Urothelium cell line (cell line): ENCODE results near the gene RRP1.

ENCODE experiments used
- DNase-seq: peaks from one replicate; pipeline ENCODE4 v3.0.0; 2011; ENCODE audit warnings: low spot score, mixed read lengths
- FAIRE-seq: peaks from 2 replicates; lab custom pipeline; 2011; peaks lifted over from hg19 to GRCh38; lab: Jason Lieb, UNC

The RRP1 gene

DNA sequence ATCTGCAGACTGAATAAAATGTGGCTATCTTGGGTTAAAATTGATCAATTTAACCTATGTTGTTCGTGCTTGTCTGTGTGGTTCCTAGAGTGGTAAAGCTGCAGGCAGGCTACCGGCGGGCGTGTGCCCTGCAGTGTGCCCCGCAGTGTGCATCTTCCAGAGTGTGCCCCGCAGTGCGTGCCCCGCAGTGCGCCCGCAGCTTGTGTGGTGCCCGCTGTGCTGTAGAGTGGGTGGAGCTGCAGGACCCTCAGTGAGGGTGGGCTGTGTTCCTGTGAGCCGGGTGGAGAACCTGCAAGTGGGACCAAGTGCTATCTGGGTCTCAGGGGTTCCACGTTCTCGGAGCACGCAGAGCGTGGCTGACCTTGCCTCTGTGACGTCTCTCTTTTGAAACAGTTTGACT is 10.7 kb downstream of the RRP1 start:
- DNase-seq (no peak), FAIRE-seq (no peak)

DNA sequence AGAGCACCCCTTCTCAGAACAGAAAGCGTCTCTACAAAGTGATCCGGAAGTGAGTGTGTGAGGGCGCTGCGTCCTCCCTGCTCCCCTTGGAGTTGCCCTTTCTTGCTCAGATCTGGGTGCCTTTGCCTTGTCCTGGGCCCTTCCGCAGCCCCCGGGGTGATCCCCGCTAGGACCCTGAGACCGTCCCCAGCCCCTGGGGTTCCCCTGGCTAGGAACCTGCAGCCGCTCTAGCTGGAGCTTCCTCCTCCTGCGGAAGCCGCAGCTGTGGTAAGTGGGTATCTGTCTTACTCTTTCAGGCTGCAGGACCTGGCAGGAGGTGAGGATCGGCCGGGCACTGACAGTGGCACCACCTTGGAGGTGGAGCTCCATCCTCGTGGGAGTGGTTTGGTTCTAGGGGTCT is 11.2 kb downstream of the RRP1 start:
- FAIRE-seq (no peak), DNase-seq (no peak)

DNA sequence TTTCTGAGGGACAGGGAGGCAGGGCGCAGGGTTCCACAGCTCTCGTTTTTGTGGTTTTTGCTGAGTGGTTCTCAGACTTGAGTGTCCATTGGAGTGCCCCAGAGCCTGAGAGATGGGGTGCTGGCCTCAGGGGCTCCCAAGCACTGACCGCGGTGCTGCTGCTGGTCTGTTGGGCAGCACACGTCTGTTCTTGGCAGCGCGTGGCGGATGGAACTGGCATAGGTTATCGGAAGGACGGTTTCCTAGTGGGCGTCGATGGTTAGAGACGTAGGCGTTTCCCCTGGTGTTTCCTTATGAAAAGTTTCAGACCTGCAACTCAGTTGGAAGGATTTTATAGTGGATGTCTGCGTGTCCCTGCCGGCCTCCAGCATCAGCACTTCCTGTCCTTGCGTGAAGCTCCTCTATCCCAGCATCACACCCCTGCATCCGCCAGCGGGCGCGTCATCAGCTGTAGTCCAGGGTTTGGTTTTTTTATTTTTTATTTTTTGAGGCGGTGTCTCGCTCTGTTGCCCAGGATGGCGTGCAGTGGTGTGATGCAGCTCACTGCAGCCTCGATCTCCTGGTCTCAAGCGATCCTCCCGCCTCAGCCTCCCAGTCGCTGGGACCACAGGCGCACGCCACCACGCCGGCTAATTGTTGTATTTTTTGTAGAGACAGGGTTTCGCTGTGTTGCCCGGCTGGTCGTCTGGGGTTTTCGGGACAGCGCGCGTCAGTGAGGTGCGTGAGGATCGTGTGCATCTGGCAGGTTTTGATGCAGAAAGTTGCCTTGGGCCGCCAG is 11.8 kb downstream of the RRP1 start:
- DNase-seq (no peak), FAIRE-seq (no peak)

DNA sequence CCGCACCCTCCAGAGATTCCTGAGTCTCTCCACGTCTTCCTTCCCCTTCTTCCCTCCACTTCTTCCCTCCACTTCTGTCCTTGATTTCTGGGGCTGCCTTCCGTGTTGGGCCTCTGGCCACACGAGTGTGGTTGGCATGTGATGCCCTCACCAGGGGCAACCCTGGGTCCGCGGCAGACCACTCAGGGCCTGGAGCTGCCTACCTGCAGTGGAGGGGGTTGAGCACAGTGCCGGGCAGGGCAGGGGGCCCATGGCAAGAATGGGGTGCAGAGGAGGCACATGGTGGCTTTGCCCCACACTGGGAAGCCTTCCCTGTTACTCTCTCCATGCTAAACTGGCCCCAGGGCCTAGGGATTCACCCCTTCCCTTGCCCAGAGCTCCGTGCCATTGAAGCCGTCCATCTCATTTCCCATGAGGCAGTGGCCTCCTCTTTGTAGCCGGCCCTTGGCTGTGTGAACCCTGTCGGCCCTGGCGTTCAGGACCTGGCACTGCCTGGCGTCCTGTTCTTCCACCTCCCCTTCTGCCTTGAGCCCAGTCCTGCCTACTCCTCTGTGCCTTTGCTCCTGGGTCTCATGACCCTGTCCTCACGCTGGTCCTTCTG is 13.4 kb downstream of the RRP1 start:
- DNase-seq (no peak), FAIRE-seq (no peak)

DNA sequence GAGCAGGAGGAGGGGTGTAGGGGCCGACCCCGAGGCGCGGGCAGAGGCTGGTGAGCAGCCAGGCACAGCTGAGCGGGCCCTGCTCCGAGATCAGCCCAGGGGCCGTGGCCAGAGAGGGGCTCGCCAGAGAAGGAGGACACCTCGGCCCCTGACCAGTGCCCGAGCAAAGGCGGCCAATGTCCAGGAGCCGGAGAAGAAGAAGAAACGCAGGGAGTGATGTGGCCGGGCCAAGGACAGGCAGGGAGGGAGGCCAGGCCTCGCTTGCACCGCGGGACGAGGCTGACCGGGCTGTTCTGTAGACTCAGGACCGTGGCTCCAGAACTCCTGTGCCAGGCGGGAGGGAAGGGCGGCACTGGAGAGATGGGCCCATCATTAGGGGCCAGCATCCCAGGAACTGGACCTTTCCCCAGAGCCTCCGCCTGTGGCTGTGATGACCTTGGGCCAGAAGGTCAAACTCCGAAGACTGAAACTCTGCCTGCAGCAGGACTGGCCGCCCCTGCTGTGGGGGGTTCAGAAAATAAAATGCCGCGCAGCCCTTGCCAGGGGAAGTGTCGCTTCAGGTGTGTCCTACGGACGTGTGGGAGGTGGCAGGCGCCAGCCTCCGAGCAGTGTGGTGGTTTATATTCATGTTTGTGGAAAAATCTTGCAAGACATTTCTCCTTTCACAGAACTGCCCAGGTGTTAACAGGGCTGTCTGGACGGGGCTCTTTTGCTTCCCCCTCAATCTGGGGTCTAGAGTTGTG is 14.4 kb downstream of the RRP1 start:
- DNase-seq = no peak
- FAIRE-seq = no peak

DNA sequence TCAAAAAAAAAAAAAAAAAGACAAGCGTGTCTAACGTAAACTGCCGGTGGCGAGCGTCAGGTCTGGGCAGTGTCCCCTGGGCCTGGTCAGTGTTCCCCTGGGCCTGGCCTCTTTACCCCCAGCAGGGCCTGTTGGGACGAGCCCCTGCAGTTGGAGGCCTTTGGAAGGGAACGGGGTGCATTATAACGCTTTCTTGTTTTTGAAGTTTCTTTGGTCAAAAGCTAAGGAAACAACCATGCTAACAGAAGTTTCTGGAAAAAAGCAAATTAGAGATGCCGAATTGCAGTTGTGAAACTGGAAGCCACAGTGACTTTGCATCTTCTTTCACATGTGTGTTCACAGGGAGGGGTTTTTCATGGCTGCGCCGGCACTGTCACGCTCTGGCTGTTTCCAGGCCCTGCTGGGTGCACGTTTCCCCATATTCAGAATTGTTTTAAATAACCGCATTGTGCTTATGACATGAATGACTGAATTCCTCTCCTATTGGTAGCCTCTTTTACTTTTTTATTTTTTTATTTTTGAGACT is 16.0 kb downstream of the RRP1 start:
- DNase-seq (no peak), FAIRE-seq (no peak)

DNA sequence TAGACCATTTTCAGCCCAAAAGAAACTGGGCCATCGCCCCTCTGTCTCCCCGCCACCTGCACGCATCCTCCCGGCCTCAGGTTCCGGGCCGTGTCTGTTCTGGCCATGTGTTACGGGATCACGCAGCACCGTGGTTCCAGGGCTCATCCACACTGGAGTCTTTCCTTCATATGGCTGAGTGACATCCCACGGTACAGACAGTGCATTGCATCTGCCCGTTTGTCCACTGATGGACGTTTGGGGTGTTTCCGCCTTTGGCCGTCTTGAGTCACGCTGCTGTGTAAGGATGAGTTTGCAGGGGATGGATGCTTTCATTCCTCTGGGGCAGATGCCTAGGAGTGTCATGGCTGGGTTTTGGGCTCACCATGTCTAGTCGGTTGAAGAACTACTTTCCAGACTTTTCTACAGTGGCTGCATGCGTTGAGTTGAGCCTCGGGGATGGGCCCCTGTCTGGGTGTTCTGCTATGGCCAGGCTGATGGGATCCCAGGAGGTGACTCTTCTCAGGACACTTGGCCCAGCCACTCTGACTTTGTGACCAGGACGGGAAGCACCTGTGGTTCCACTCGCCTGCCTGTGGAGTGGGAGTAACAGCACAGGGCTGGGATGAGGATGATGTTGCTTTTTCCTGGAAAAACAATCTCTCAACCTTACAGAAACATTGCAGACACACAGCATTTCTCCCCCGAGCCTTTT is 16.8 kb downstream of the RRP1 start:
- DNase-seq = no peak
- FAIRE-seq = no peak

DNA sequence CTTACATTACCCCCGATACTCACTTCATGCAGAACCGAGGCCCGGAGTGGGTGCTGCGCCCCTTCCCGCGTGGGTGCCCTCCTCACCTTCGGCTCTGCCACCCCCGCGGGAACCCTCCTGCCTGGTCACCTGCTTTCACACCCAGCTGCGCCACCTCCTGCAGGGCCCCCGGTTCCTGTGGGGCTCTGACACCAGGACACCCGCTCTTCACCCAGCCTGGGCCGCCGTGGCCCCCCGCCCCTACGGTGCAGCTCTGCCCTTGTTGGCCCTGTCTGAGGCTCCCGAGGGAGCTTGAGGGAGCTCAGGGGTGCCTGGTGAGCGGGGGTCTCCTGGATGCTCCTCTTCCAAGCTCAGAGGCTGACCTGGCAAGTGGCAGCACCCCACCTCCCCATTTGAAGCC is 19.0 kb downstream of the RRP1 start:
- FAIRE-seq = no peak
- DNase-seq = no peak

DNA sequence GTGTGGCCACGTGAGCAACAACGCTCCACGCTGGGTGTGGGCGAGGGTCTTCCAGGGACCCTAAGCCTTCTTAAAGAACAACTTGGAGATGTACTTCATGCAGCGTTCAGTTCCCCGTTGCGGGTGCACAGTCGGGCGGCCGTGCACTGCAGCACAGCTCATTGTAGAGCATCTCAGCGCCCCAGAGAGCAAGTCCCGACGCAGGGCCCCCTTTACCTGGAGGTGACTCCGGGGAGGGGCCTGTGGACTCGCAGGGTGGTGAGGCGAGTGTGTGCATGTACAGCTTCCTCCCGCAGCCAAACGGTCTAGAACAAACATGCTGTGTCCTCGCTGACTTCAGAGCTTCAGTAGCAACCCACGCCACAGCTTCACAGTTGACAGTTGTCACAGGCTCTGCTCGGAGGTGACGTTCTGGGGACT is 19.5 kb downstream of the RRP1 start:
- FAIRE-seq (no peak), DNase-seq (no peak)

DNA sequence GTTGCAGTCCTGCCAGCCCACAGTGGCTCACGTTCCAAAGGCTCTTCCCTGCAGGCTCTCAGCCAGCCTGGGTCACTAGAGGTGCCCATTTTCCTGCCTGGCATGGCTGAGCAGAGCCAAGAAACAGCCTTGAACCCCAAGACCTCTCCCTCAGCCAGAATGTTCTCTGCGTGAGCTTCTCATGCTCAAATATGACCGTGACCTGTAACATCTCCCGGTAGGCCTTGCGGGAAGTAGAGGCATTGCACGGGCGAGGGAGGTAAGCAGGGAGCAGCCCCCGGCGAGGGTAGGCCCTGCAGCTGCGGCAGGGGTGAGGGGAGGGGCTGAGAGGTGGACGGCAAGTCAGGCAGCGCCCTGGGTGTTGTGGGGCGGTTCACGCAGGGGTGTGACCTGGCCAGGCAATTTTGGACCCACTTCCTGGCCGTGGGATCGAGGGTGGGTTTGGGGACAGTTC is 20.0 kb downstream of the RRP1 start:
- FAIRE-seq (no peak), DNase-seq (no peak)

DNA sequence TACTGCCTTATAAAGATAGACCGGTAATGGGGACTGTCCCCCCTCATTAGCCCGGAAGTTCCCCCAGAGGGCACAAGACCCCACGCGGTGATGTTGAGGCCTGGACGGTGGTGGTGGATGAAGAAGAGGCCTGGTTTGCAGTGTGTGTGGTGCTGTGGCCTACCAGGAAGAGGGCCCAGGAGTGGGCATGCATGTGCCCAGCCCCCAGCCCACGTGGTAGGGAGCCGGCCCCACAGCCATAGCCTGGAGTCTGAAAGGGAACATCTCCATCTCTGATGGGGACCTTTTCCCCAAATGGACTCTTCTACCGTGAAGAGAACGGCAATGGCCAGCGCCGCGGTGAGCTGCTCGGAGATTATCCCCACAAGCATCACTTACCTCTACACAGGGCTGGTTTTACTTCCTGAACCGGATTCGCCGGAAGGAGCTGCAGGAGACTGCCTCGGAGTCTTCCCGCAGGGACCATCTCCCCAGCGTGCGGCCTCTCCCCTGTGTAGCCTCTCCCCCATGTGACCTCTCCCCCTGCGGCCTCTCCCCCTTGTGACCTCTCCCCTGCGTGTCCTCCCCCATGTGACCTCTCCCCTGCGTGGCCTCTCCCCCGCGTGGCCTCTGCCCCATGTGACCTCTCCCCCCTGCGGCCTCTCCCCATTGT is 20.6 kb downstream of the RRP1 start:
- FAIRE-seq (no peak), DNase-seq (no peak)

DNA sequence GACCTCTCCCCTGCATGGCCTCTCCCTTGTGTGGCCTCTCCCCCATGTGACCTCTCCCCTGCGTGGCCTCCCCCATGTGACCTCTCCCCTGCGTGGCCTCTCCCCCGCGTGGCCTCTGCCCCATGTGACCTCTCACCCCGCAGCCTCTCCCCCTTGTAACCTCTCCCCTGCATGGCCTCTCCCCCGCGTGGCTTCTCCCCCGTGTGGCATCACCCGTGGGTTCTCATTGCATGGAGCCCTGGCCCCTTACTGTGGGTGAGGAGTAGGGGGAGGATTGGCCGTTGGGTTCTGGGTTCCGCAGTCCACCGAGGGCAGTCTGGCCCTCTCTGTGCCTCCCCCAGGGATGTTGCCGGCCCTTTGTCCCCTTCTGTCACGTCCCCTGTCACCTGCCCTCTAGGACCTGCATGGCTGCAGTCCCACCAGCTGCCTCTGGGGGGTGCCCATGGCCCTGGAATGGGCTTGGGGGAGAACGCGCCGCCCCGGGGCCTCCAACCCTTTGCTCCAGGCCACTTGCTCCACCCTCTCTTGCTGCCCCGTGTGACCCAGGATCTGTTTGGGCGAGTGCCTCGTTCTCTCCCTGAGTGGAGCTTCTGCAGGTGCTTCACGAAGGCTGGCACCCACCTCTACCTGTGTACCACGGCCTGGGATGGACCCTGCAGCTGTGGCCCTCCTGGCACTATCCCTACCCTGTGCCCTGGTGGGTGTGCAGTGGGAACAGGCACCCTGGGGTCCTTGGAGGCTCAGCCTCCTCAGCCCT is 21.3 kb downstream of the RRP1 start:
- no peak for FAIRE-seq
- peak; percentile 80 for DNase-seq

DNA sequence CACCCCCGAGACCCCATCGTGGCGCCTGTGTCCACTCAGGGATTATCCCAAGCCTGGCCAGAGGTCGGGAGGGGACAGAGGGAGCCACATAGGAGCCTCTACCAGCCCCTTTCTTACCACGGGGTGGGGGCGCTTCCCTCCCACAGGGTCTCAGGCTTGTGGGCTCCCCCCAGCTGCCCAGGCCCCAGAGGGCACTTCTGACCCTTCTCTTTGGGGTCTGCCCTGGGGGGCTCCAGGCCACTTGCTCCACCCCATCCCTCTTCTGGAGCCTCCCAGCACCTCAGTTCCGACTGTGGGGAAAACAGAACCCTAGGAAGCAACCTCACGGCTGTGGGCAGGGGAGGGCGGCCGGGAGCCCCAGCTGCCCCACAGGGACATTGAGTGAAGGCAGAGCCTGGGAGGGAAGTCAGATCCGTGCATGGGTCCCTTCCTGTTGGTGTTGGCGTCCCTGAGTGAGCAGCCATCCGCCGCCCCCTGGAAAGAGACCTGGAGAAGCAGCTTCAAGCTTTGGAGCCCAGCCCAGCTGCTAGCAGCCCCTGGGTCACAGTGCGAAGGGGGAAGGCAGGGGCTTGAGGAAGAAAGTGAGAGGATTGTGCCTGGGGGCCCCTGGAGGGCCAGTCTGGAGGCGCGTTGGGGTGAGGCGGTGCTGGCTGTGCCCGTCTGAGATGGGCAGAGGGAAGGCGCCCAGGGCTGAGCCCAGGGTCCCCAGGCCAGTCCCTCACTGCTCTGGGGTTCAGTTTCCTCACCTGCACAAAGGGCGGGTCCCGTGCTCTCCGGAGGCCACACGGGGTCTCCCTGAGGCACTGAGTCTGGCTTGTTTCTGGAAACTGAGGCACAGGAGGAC is 22.1 kb downstream of the RRP1 start:
- DNase-seq (no peak), FAIRE-seq (no peak)

DNA sequence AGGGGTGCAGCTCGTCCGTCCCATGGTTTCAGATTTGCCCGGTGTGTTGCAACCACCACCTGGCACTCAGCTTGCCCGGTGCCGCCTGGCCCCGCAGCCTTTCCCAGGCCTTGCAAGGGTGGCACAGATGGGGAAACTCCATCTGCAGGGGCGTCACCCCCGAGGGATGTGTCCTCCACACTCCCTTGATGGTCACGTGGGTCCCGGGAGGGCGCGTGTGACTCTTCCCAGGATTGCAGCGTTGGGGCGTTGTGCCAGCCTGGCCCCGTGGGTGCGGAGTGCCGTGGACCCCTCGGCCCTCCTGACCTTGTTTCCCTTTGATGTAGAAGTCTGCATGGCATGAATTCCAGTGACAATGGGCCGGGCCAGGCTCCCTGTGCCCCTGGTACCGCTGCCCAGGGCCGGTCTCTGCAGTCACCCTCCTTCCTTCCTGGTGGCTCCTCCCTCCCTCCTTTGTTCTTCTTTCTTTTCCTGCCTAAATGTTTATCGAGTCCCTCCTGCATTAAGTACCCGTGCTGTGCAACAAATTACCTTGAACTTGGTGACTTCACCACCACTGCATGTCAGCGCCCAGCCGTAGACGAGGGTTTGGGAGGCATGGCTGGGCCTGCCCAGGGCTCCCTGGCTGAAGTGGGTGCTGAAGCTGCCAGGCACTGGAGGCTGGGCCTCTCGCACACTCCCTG is 22.9 kb downstream of the RRP1 start:
- DNase-seq (no peak), FAIRE-seq (no peak)

DNA sequence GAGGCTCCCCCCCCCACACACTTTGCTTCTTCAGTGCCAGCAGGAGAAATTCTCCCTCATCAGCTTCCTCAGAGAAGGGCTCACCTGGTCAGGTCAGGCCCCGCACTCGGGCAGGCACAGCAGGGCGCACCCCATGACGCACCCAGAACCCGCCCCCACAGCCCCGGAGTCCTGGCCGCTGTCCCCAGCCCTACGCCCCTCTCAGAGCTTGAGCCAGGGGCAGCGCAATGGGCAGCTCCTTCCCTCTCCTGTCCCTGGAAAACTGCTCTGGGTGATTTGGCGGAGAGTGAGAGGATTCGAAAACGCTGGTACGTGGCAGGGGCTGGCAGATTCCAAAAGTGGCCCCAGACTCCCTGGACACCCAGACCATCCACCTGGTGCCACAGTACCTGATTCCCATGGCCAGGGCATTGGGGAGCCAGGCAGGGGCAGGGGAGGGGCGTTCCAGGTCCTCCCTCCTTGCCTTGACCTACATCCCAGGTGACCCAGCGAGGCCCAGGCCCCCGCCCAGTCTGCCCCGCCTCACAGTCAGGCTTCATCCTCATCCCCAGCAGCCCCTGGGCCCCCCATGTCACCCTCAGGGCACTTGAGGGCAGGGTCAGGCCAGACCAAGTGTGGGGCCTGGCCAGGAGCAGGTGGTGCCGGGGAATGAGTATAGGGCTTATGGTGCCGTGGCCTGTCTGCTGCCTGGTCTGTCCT is 23.7 kb downstream of the RRP1 start:
- DNase-seq (no peak), FAIRE-seq (no peak)

DNA sequence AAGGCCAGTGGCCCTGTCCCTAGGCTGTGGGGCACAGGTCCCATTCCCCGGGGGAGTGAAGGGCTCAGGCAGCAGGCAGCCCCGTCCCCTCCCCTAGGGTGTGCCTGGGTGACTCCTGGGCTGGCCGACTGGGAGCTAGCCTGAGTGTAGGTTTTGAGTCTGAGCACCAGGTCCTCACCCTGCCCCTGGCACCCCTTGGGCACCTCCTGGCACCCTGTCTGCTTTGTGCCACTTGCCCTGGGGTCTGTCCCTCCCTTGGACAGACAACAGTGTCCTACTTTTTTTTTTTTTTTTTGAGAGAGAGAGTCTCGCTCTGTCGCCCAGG is 24.2 kb downstream of the RRP1 start:
- DNase-seq (no peak), FAIRE-seq (no peak)

DNA sequence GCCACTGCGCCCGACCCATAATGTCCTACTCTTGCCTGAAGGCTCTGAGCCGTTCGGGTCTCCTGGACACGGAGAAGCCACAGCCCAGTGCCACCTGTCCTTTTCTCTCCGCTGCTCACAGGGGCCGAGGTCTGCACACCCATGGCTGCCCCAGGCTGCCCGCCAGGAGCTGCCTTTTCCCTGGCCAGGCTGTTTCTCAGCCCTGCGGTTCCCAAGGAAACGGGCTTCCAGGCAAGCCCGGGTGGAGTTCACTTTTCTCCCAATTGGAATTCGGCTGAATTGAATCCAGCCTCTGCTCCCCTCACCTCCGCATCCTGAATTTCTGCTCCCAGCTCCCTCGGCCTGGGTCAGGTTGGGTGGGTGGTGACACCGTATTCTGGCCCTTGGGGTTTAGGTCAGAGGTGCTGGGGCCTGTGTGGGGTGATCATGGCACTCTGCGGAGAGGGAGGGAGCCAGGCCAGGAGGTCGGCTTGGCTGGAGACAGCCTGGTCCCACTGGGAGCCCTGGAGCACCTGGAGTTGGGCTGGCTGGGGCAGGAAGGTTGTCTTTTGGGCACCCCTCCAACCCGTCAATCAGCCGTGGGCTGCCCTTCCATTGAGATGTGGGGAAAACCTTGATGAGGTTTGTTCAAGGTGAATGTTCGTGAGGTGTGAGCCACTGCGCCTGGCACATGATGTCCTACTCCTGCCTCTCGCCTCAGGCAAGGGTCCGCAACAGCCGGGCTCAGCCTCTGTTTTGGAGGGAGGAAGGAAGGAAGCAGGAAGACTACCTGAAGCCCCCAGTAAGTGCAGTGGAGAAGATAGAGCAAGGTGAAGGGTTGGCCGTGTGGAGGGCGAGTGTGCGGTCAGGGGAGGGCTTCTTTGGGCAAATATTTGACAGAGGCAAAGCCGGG is 25.1 kb downstream of the RRP1 start:
- FAIRE-seq = no peak
- DNase-seq = no peak
